Measurements from ENCODE around the gene ADA. TPM values are rescaled to one million over a fixed set of nuclear protein-coding genes. Genes with fewer than 3 reads are reported as not detected.

Gene ADA
- total RNA-seq, 4 donors from 2014 or later, result 4.0 to 13.9 (median 7.1) TPM

GRCh38 chr20:44695295-44695673 is 43.8 kb upstream of the ADA start:
- peaks cover 0 to 14% of the 10 kb centered on the region in 2 donors for H3K4me1 ChIP-seq
- no peak overlapping the region for H3K4me3 ChIP-seq (replicated peaks in 1 of 3)
- no peaks in the 10 kb centered on the region for H3K27me3 ChIP-seq
- WGBS, 2 donors, result 50 to 71% methylated on average over 2 of the region's 2 CpGs
- DNase-seq, result no peak
- intact Hi-C loops (cut with DNase I), result no loop called here
- TF ChIP-seq CTCF (IDR thresholded peaks at IDR 0.05) (no peak), POLR2A (IDR thresholded peaks at IDR 0.05) (no peak)
- H3K27ac ChIP-seq, result peak overlapping the region in 1 of 3 donors; percentile 30
- no peaks in the 10 kb centered on the region for H3K36me3 ChIP-seq
- H3K9me3 ChIP-seq, result no peaks in the 10 kb centered on the region

GRCh38 chr20:44694159-44694558 is 42.7 kb upstream of the ADA start:
- 93 to 100% methylated on average over 4 of the region's 4 CpGs for WGBS, 2 donors
- Histone ChIP-seq H3K27me3 (no peaks in the 10 kb centered on the region), H3K4me3 (replicated peaks in 1 of 3) (no peak overlapping the region), H3K36me3 (no peaks in the 10 kb centered on the region), H3K9me3 (no peaks in the 10 kb centered on the region), H3K4me1 (peaks cover 0 to 14% of the 10 kb centered on the region in 2 donors), H3K27ac (peak overlapping the region in 1 of 3 donors; percentile 37)
- TF ChIP-seq POLR2A (IDR thresholded peaks at IDR 0.05) (no peak), CTCF (IDR thresholded peaks at IDR 0.05) (no peak)
- DNase-seq, result no peak
- intact Hi-C loops (cut with DNase I), result no loop called here

GRCh38 chr20:44693627-44694026 is 42.1 kb upstream of the ADA start:
- peak overlapping the region in 2 of 3 donors; percentile 14 to 26 for H3K27ac ChIP-seq
- no peaks in the 10 kb centered on the region for H3K36me3 ChIP-seq
- no peaks in the 10 kb centered on the region for H3K27me3 ChIP-seq
- H3K9me3 ChIP-seq, result no peaks in the 10 kb centered on the region
- H3K4me3 ChIP-seq (replicated peaks in 1 of 3), result no peak overlapping the region
- no peak for DNase-seq
- TF ChIP-seq POLR2A (IDR thresholded peaks at IDR 0.05) (no peak), CTCF (IDR thresholded peaks at IDR 0.05) (no peak)
- intact Hi-C loops (cut with DNase I), result no loop called here
- peaks cover 0 to 14% of the 10 kb centered on the region in 2 donors for H3K4me1 ChIP-seq

- H3K27ac ChIP-seq, result peak overlapping the region; percentile 14 to 65 (median 51)
- H3K27me3 ChIP-seq, result no peaks in the 10 kb centered on the region
- H3K9me3 ChIP-seq, result no peaks in the 10 kb centered on the region
- H3K4me1 ChIP-seq, result peaks cover 0 to 14% of the 10 kb centered on the region in 2 donors
- WGBS, 2 donors, result 34 to 37% methylated on average over 7 of the region's 7 CpGs
- no peak overlapping the region for H3K4me3 ChIP-seq (replicated peaks in 1 of 3)
- no peaks in the 10 kb centered on the region for H3K36me3 ChIP-seq
- intact Hi-C loops (cut with DNase I), result no loop called here
- no peak for TF ChIP-seq CTCF (IDR thresholded peaks at IDR 0.05)
- no peak for TF ChIP-seq POLR2A (IDR thresholded peaks at IDR 0.05)
- DNase-seq, result peak; percentile 28 to 42
Observed at GRCh38 chr20:44692932-44693480, 41.5 kb upstream of the ADA start.

GRCh38 chr20:44691424-44692423 is 40.2 kb upstream of the ADA start:
- intact Hi-C loops (cut with DNase I), result no loop called here

More at GRCh38 chr20:44691424-44692423, 40.2 kb upstream of the ADA start:
- DNase-seq, result no peak
- Histone ChIP-seq H3K4me3 (replicated peaks in 1 of 3) (no peak overlapping the region), H3K4me1 (peaks cover 0 to 14% of the 10 kb centered on the region in 2 donors), H3K27me3 (no peaks in the 10 kb centered on the region), H3K27ac (peak overlapping the region; percentile 31 to 51 (median 45)), H3K36me3 (no peaks in the 10 kb centered on the region), H3K9me3 (no peaks in the 10 kb centered on the region)
- 72 to 75% methylated on average over 7 of the region's 7 CpGs for WGBS, 2 donors
- no peak for TF ChIP-seq CTCF (IDR thresholded peaks at IDR 0.05)
- no peak for TF ChIP-seq POLR2A (IDR thresholded peaks at IDR 0.05)
